ENCODE data around the gene SERHL2.

- TF ChIP-seq, protein P1, sequence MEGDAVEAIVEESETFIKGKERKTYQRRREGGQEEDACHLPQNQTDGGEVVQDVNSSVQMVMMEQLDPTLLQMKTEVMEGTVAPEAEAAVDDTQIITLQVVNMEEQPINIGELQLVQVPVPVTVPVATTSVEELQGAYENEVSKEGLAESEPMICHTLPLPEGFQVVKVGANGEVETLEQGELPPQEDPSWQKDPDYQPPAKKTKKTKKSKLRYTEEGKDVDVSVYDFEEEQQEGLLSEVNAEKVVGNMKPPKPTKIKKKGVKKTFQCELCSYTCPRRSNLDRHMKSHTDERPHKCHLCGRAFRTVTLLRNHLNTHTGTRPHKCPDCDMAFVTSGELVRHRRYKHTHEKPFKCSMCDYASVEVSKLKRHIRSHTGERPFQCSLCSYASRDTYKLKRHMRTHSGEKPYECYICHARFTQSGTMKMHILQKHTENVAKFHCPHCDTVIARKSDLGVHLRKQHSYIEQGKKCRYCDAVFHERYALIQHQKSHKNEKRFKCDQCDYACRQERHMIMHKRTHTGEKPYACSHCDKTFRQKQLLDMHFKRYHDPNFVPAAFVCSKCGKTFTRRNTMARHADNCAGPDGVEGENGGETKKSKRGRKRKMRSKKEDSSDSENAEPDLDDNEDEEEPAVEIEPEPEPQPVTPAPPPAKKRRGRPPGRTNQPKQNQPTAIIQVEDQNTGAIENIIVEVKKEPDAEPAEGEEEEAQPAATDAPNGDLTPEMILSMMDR (IDR thresholded peaks at IDR 0.05 in 4 of 5, conservative IDR thresholded peaks at IDR 0.05 in 1 of 5): no peak
- no peak for TF ChIP-seq POLR2A (IDR thresholded peaks at IDR 0.05)
Measured at GRCh38 chr22:42521228-42521546, 32.6 kb upstream of the SERHL2 start.
